NCI-H2196 treated with DMSO at 0.1 percent for 48 hours (cell line): Measurements from ENCODE around the gene UPK3BL2.
"Not testable (repeated sequence)": the region's sequence is repeated elsewhere in the genome, so short reads cannot be mapped to it uniquely, and the experiment has no call there.

Experiments used
- DNase-seq: peaks from one replicate; lab custom pipeline; 2025; ENCODE audit not compliant: unreplicated experiment; lab: John Stamatoyannopoulos, UW

The UPK3BL2 gene

GRCh38 chr7:102494473-102495149 is 48.9 kb downstream of the UPK3BL2 start:
- DNase-seq = not testable (repeated sequence)

DNA sequence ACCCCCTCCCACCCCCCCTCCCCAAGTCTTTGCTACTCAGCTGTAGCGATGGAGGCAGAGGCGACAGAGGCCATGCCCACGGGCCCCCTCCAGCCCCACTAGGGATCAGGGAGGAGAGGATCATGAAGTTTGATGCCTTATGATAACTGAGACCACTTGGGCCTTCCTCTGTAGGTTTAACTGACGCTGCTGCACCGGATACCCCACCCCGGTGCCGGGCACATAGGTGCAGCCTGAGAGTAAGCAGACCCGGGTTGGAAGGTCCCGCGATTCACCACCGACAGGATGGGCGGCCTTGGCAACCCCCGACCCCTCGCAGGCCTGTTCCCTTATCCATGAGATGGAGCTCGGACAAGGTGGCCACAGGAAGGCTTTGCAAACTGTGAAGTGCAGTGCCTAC is 49.5 kb downstream of the UPK3BL2 start:
- DNase-seq = not testable (repeated sequence)

DNA sequence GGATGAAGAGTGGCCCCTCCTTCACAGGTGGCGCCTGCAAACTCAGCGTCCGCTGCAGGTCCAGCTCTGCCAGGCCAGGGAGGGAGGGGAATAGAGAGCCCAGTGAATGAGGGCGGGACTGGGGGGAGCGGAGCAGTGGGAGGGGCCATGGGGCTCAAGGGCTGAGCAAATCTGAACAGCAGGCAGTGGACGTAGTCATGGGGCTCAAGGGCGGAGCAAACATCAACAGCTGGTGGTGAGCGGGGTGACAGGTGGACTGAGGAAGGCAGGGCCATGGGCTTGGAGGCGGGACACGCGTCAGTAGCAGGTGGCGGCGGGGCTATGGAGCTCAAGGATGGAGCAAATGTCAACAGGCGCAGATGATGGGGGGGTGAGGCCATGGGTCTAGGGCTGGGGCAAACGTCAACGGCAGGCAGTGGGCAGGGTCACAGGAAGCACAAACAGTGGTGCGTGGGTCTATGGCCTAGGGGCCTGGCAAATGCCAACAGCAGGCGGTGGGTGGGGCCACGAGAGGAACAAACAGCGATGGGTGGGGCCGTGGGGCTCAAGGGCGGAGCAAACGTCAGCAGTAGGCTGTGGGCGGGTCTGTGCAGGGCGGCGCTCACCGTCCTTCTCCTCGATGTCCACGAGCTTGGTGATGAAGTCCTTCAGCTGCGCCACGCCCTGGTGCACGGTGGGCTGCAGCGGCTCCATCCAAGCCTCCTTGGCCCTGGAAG is 50.1 kb downstream of the UPK3BL2 start:
- DNase-seq = not testable (repeated sequence)

DNA sequence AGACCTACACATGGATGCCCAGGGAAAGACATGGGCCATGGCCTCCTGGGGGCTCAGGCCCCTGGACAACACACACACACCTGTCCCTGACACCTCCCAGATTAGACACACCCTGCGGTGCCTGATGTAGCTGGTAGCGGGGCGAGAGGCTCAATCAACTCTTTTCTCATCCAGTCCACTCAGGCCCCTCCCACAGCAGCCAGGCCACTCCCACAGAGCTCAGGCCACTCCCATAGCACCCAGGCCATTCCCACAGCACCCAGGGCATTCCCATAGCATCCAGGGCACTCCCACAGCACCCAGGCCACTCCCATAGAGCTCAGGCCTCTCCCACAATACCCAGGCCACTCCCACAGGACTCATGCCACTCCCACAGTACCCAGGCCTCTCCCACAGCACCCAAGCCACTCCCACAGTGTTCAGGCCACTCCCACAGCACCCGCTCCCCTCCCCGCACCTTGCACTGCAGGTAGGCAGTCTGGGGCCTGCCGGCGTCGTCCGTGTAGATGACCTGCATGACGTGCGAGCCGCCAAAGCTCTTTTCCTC is 52.9 kb downstream of the UPK3BL2 start:
- DNase-seq = not testable (repeated sequence)
